ENCODE measurements around the gene INPP4B. TPM values are rescaled to one million over a fixed set of nuclear protein-coding genes. Genes with fewer than 3 reads are reported as not detected.

INPP4B gene
- total RNA-seq, 1 donor from 2014 or later: 10.9 TPM

GRCh38 chr4:142497606-142498005 is 348.5 kb downstream of the INPP4B start:
- H3K27me3 ChIP-seq (ENCODE audit: control insufficient read depth, insufficient read depth, low read length): no peaks in the 10 kb centered on the region
- DNase-seq (ENCODE audit: low read depth): no peak
- no peaks in the 10 kb centered on the region for H3K36me3 ChIP-seq (ENCODE audit: control insufficient read depth, insufficient read depth, low read length)
- H3K4me3 ChIP-seq (ENCODE audit: low read depth, low read length): no peak overlapping the region
- TF ChIP-seq, protein P1, sequence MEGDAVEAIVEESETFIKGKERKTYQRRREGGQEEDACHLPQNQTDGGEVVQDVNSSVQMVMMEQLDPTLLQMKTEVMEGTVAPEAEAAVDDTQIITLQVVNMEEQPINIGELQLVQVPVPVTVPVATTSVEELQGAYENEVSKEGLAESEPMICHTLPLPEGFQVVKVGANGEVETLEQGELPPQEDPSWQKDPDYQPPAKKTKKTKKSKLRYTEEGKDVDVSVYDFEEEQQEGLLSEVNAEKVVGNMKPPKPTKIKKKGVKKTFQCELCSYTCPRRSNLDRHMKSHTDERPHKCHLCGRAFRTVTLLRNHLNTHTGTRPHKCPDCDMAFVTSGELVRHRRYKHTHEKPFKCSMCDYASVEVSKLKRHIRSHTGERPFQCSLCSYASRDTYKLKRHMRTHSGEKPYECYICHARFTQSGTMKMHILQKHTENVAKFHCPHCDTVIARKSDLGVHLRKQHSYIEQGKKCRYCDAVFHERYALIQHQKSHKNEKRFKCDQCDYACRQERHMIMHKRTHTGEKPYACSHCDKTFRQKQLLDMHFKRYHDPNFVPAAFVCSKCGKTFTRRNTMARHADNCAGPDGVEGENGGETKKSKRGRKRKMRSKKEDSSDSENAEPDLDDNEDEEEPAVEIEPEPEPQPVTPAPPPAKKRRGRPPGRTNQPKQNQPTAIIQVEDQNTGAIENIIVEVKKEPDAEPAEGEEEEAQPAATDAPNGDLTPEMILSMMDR (IDR thresholded peaks at IDR 0.05; ENCODE audit: insufficient read depth, low read length, poor library complexity, severe bottlenecking): no peak

GRCh38 chr4:142493255-142494110 is 352.6 kb downstream of the INPP4B start:
- DNase-seq (ENCODE audit: low read depth): no peak
- TF ChIP-seq, protein P1 (IDR thresholded peaks at IDR 0.05; ENCODE audit: insufficient read depth, low read length, poor library complexity, severe bottlenecking): no peak
- H3K27me3 ChIP-seq (ENCODE audit: control insufficient read depth, insufficient read depth, low read length): no peaks in the 10 kb centered on the region

DNA sequence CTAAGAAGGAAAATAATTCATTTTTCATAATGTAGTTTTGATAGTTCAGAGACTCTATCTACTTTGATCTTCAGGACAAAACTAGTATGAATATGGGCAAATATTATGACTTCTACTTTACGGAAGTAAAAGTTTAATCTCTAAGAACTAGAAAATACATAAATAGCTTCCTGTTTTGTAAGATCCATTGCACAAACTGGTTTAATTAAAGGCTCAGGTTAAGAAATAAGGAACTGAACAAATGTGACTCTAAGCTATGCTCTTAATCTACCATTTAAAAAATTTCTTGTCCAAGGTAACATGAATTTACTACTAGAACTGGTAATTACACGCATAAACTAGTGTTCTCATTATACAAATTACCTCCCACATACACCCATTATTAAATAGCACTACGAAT is 360.6 kb downstream of the INPP4B start:
- DNase-seq (ENCODE audit: low read depth): no peak
- TF ChIP-seq, protein P1 (IDR thresholded peaks at IDR 0.05; ENCODE audit: insufficient read depth, low read length, poor library complexity, severe bottlenecking): no peak
- Histone ChIP-seq H3K4me3 (ENCODE audit: low read depth, low read length) (no peak overlapping the region), H3K36me3 (ENCODE audit: control insufficient read depth, insufficient read depth, low read length) (no peaks in the 10 kb centered on the region), H3K27me3 (ENCODE audit: control insufficient read depth, insufficient read depth, low read length) (no peaks in the 10 kb centered on the region)

More at GRCh38 chr4:142493255-142494110, 352.6 kb downstream of the INPP4B start:
- Histone ChIP-seq H3K36me3 (ENCODE audit: control insufficient read depth, insufficient read depth, low read length) (no peaks in the 10 kb centered on the region), H3K4me3 (ENCODE audit: low read depth, low read length) (no peak overlapping the region)

- no peak overlapping the region for H3K4me3 ChIP-seq (ENCODE audit: low read depth, low read length)
- DNase-seq (ENCODE audit: low read depth): peak; percentile 54
- H3K36me3 ChIP-seq (ENCODE audit: control insufficient read depth, insufficient read depth, low read length): no peaks in the 10 kb centered on the region
Measured at GRCh38 chr4:142480244-142480643, 365.9 kb downstream of the INPP4B start.

DNA sequence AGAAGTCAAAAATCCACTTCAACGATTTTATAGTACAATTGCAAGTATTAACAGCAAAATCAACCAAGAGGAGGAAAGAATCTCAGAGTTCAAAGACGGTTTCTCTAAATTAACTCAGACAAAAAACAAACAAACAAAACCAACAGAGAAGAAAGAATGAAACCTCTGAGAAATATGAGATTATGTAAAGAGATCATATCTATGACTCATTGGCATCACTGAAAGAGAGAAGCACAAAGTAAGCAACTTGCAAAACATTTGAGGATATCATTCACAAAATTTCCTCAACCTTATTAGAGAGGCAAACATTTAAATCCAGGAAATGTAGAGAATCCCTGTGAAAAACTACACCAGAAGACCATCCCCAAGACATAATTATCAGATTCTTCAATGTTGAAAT is 370.4 kb downstream of the INPP4B start:
- H3K36me3 ChIP-seq (ENCODE audit: control insufficient read depth, insufficient read depth, low read length): no peaks in the 10 kb centered on the region

More at GRCh38 chr4:142480244-142480643, 365.9 kb downstream of the INPP4B start:
- TF ChIP-seq, protein P1 (IDR thresholded peaks at IDR 0.05; ENCODE audit: insufficient read depth, low read length, poor library complexity, severe bottlenecking): no peak
- H3K27me3 ChIP-seq (ENCODE audit: control insufficient read depth, insufficient read depth, low read length): no peaks in the 10 kb centered on the region

More for the DNA sequence above, 370.4 kb downstream of the INPP4B start:
- TF ChIP-seq, protein P1 (IDR thresholded peaks at IDR 0.05; ENCODE audit: insufficient read depth, low read length, poor library complexity, severe bottlenecking): no peak
- H3K27me3 ChIP-seq (ENCODE audit: control insufficient read depth, insufficient read depth, low read length): no peaks in the 10 kb centered on the region
- no peak for DNase-seq (ENCODE audit: low read depth)
- no peak overlapping the region for H3K4me3 ChIP-seq (ENCODE audit: low read depth, low read length)
